SKM-1 treated with dmso at 0.1 percent for 144 hours (cell line): ENCODE results near the gene ZSCAN21.

Source experiments
- DNase-seq: peaks from one replicate; lab custom pipeline; 2025; ENCODE audit not compliant: unreplicated experiment; lab: John Stamatoyannopoulos, UW

Gene ZSCAN21

DNA sequence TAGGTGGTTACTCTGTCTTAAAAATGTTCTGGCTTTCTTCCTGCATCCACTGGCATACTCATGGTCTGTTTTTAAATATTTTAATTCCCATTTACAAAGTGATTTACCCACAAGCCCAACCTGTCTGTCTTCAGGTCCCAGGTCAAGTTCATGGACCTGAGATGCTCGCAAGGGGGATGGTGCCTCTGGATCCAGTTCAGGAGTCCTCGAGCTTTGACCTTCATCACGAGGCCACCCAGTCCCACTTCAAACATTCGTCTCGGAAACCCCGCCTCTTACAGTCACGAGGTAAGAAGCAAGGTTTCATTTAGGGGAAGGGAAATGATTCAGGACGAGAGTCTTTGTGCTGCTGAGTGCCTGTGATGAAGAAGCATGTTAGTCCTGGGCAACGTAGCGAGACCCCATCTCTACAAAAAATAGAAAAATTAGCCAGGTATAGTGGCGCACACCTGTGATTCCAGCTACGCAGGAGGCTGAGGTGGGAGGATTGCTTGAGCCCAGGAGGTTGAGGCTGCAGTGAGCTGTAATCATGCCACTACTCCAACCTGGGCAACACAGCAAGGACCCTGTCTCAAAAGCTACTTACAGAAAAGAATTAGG lies 25.5 kb upstream of the ZSCAN21 start:
- DNase-seq: no peak

DNA sequence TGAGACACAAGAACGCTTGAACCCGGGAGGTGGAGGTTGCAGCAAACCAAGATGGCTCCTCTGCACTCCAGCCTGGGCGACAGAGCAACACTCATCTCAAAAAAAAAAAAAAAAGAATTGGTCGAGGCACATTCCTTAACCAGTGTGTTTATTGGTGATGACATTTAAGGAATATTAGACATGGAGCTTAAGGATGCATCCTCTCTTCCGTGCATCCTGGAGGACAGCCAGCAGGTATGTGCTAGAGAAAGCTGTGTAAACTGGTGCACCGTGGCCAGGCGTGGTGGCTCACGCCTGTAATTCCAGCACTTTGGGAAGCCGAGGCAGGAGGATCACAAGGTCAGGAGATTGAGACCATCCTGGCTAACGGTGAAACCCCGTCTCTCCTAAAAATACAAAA lies 22.4 kb upstream of the ZSCAN21 start:
- DNase-seq: no peak

DNA sequence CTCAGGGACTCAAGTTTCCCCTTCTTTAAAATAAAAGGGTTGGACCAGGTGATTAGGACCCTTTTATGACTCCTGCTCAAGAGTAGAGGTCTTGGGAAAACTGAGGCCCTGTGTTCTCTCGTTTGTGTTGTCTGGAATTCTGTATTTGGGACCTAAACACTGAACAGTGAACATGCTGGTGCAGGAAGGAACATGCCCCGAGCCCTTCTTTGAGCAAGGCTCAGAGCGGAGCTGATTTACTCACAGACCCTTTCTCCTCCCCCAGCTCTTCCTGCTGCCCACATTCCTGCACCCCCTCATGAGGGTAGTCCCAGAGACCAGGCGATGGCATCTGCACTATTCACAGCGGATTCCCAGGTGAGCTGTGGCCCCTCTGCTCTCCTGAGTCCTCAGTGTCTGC lies 20.0 kb upstream of the ZSCAN21 start:
- DNase-seq: no peak

DNA sequence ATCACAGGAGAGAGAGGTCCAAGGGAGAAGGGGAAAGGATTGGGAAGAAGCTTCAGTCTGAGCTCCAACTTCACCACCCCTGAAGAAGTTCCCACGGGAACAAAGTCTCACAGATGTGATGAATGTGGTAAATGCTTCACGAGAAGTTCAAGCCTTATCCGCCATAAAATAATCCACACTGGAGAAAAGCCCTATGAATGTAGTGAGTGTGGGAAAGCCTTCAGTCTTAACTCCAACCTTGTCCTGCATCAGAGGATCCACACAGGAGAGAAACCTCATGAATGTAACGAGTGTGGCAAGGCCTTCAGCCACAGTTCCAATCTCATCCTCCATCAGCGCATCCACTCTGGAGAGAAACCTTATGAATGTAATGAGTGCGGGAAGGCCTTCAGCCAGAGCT lies 16.0 kb upstream of the ZSCAN21 start:
- no peak for DNase-seq

DNA sequence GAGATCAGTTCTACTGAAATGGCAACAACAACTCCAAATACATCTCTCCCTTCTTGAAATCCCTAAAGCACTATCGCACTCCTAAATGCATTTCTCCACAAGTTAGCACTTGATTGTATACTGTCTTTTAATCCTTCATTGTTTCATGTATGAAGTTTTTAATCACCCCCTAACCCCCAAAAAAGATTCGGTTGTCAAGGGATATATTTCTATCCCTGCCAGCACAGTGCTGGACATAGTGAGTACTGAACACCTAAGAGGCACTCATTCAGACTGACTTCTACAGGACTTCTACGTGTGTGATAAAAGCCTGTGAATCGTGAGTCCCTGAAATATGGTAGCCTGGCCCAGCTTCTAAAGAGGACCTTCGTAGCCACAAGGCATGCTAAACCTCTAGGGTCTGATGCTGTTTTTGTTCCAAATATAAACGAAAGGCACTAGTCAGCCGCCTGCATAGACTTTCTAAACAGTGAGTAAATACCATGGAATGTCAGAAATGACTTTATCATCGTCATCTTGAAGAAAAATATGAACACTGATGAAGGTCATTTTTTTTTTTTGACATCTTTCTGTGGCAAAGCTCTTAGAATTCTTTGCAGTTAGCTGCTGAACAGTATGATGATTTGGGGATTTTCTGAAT lies 14.6 kb upstream of the ZSCAN21 start:
- DNase-seq: no peak

DNA sequence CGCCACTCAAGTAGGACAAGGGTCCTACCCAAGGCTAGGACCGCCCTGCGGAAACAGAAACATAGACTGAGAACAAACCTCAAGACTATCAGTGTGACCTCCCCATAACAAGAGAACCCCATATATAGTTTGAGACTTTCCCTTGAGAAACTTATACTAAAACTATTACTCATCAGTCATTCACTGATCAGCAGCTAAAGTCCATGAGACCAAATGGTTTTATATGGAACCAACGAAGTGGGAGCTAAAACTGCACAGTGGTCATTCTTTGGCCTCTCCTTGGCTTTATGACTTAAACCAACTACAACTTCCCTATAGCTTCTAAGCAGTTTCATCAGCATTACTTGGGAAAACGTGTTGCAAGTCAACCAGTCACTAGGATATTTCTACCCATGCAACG lies 13.7 kb upstream of the ZSCAN21 start:
- DNase-seq: no peak

DNA sequence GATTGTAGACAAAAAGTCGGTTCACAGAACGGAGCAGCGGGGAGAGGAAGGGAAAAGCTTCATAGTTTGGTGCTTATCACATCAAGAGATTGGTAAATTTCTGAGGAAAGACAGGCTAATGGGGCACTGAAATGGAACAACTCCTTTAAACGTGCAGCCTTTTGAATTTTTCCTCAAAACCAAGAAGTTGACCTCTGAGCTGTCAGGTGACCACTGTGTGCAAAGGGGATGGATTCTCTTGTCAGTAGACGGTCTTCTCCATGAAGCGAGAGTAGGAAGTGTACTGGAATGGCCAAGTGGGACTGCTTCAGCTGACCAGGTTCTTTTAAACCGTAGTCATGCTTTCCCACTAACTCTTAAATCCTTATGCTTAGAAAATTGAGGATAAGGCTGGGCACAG lies 11.2 kb upstream of the ZSCAN21 start:
- no peak for DNase-seq

DNA sequence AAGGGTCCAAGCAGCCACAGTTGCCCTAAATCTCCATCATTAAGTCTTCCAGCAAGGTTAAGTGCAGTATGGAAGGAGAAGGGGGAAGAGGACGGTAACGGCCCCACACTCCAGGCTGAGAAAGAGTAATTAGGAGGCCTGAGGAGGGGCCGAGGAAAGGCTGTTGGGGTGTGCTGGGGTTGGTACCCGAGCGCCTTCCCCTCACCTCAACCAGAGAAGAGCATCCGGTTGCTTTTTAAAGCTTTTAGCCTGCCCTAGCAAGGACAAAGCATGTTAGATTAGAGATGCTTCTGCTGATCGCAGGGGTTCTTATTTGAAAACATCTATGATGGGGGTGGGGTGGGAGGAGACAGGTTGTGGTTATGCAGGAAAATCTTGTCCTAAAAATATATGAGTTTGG lies 9.0 kb upstream of the ZSCAN21 start:
- DNase-seq: no peak

DNA sequence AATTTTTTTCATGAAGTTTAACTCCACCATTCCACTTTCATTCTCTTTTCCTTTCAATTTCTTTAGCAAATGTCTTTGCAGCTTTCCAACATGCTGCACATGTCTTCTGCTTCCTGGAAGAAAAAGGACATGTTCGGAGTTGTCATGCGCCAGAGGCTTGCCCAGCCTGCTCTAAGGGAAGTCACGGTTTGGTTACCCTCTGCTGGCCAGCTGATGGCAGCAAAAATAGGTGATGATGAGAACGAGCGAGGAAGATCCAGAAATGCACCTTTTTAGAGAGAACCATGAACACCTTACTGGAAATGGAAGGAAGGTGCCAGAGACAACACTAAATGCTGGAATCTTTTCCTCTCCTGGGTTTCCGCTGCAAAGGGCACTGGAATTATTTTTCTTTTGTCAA lies 4.9 kb upstream of the ZSCAN21 start:
- no peak for DNase-seq

DNA sequence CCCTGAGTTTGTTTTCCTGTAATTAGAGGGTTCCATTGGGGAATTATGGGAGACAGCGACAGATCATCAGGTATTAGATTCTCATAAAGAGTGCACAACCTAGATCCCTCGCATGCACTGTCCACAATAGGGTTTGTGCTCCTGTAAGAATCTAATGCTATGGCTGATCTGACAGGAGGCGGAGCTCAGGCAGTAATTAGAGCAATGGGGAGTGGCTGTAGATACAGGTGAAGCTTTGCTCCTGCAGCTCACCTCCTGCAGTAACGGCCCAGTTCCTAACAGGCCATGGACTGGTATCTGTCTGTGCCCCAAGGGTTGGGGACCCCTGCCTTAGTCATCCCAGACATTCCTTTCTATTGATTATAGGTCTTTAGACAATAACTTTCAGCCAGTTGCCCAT lies 894 bp upstream of the ZSCAN21 start:
- DNase-seq: no peak

DNA sequence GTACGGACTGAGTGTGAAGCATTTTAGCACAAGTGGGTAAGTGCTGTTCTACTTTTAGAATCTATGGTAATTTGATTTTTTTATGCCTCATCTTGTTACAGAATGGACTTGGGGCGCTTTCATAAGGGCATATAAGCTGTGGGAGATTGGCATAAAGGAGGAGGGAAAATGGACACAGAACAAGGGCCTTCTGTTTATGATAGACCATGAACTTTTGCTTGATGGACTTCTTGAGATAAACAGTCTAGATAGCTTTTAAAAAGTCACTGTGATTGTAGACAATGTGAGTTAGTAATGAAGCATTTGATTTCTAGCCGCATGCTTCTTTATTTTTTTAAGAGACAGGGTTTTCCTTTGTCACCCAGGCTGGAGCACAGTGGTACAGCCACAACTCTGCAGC lies 2.0 kb downstream of the ZSCAN21 start:
- DNase-seq: no peak

DNA sequence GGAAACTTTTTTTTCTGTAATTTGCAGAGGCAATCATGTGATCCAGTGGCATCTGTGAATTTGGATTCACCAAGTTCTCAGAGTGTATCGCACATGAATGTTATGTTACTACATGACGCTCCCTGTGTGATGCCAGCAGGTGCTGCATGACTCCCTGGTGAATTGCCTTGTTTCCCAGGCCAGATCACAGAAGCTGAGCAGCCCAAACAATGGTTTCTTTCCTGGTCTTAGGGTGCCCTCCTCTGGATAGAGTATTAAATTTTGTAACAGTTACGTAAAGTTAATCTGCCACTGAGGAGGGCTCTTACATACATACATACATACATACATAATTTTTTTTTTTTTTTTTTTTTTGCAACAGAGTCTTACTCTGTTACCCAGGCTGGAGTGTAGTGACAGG lies 3.6 kb downstream of the ZSCAN21 start:
- peak; percentile 8 for DNase-seq

DNA sequence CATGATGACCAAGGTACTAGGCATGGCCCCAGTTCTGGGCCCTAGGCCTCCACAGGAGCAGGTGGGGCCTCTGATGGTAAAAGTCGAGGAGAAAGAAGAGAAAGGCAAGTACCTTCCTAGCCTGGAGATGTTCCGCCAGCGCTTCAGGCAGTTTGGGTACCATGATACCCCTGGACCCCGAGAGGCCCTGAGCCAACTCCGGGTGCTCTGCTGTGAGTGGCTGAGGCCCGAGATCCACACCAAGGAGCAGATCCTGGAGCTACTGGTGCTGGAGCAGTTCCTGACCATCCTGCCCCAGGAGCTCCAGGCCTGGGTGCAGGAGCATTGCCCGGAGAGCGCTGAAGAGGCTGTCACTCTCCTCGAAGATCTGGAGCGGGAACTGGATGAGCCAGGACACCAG lies 7.4 kb downstream of the ZSCAN21 start:
- no peak for DNase-seq

DNA sequence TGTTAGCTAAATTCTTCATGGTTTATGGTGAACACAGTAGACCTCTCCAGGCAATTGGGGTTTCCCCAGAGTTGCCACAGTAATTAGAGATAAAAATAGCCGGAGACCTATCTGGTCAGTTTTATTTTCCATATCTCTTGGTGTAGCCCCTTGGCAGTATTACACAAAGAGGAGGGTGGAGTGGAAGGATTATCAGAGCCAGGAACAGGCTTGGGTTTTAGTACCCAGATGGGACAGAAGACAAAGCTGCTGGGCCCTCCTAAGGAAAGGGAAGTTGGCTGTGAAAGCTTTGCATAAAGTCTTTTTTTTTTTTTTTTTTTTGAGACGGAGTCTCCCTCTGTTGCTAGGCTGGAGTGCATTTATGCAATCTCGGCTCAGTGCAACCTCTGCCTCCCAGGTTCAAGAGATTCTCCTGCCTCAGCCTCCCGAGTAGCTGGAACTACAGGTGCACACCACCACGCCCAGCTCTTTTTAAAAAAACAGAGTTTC lies 9.7 kb downstream of the ZSCAN21 start:
- DNase-seq: no peak

DNA sequence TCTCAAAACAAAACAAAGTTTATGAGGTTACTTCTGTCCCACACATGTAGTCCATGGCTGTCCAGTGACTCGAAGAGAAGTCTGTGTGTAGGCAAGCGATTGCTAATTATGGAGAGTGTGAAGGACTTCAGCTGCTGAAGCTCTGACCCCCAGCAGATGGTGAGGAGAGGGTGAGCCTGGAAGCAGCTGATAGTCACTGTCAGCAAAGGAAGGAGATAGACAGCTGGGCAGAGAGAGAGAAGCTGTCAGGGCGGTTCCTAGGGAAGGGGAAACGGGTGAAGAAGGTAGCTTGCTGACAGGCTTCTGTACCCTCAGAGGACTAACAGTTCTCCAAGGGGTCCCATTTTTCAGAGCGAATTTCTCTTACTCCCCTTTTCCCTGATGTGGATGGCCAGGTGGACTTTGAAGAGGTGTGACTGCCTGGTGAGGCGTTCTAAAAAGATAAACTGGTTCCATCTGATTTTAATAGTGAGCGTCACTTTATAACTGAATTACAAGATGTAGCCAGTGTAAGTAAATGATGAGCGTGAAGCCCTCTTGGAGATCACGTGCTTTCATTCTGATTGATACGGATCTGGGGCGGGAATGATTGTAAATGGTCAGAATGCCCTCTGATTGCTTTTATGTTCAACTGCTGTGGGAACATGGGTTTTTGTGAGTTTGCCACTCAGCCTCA lies 12.1 kb downstream of the ZSCAN21 start:
- DNase-seq: no peak

DNA sequence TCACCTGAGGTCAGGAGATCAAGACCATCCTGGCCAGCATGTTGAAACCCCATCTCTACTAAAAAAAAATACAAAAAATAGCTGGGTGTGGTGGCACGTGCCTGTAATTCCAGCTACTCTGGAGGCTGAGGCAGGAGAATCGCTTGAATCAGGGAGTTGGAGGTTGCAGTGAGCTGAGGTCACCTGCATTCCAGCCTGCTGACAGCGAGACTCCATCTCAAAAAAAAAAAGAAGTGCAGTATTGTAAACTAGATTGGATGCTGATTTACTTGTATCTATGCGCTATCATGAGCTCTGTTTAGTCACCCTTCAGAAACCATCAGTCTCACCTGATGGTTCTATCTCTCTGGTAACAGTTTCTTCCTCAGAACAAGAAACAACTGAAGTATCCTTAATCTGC lies 13.8 kb downstream of the ZSCAN21 start:
- no peak for DNase-seq

DNA sequence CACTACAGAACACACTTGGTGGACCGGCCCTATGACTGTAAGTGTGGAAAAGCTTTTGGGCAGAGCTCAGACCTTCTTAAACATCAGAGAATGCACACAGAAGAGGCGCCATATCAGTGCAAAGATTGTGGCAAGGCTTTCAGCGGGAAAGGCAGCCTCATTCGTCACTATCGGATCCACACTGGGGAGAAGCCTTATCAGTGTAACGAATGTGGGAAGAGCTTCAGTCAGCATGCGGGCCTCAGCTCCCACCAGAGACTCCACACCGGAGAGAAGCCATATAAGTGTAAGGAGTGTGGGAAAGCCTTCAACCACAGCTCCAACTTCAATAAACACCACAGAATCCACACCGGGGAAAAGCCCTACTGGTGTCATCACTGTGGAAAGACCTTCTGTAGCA lies 14.6 kb downstream of the ZSCAN21 start:
- DNase-seq: no peak

DNA sequence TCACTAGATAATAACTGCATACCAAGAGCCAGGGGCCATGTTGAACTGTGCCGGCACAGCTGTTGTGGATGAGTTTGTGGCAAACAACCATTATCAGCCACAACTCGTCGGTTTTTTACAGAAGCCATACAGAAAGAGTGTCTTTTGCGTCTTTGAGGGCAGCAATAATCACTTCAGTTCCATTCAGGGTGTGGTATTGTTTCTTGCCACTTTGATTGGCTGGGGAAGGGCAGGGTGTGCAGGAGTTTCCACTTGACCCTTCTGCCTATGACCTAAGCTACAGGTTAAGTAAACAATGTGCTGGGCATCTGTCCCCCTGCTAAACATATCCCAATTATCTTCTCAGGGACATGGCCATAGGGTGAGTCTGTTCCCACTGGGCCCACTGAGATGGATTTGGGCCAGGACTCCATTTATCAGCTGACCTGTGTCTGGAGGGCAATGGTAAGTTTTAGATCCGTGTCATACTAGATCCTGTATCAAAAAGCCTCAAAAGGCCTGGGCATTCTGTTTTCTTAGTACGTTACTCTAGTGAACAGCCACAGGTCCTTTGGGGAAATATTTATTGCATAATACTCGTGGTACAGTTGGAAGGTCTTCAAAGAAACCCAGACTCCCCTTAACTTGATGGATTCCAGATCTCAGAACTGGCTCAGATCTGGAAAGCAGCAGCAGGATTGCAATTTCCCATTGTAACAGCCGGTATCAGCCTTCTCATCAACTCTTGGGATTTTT lies 16.0 kb downstream of the ZSCAN21 start:
- DNase-seq: no peak

DNA sequence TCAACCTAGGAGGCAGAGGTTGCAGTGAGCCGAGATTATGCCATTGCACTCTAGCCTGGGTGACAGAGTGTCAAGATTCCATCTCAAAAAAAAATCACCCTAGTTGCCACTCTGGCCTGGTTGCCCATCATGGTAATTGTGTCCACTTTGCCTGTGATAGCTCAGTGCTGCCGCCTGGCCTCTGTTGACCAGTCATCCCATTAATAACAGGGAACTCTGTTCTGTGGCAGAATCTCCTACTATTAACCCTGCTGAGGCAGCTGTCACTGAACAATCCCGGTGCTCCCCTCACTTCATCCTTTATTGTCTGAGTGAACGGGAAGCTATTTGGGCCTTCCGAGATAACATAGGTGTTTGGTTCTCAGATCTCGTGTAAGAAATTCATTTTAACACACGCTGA lies 17.4 kb downstream of the ZSCAN21 start:
- no peak for DNase-seq

DNA sequence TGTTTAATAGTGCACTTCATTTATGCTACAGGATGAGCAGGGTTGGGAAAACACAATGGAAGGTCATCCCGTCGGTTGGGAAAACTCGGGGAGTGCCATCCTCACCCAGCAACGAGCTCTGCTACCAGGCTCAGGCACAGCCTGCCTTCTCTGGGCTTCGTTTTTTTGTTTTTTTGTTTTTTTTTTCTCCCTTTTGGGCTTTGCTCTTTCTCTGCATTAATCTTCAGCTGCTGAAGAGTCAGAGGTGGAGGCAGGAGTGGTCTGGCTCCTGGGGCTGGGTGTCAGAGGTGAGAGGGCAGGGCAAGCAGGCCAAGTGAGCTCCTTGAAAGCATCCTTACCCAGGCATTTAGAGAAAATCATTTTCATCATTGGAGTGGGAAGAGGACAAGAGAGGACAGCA lies 20.4 kb downstream of the ZSCAN21 start:
- no peak for DNase-seq

DNA sequence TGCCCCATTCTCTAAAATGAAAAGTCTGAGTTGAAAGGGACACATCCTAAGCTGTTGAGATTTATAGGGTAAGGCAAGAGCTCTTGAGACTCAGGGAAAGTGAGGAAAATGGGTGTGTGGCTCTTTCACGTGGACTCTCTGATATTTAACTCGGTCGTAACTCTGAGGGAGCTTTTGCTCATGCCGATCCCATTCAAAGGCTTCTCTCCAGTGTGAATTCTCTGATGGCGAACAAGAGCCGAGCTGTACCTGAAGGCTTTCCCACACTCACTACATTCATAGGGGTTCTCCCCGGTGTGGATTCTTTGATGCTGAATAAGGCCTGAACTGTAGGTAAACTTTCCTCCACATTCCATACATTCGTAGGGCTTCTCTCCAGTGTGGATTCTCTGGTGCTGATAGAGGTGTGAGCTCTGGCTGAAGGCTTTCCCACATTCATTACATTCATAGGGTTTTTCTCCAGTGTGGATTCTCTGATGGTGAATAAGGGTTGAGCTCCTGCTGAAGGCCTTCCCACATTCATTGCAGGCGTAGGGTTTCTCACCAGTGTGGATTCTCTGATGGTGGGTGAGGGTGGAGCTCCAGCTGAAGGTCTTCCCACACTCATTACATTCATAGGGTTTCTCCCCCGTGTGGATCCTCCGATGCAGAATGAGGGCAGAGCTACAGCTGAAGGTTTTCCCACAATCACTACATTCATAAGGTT lies 21.6 kb downstream of the ZSCAN21 start:
- DNase-seq: no peak
